Activated CD4-positive, alpha-beta T cell treated with anti-CD3 and anti-CD28 coated beads for 36 hours (primary cell): ENCODE measurements around the gene BMP10. TPM values are rescaled to one million over a fixed set of nuclear protein-coding genes. Genes with fewer than 3 reads are reported as not detected.

Experiments used
- ATAC-seq: fragments of 200-7000 bp; cut with Tn5 transposase; one replicate; pipeline ENCODE4 v1.10.0; 2021; ENCODE audit warnings: mild to moderate bottlenecking, moderate library complexity
- CTCF ChIA-PET: fragments of 350-600 bp; sonication (Branson Sonifier 250); formaldehyde crosslinking; loops from one replicate; lab custom pipeline; 2021; ENCODE audit warnings: antibody characterized with exemption; lab: Charles Lee
- POLR2A ChIA-PET: fragments of 350-600 bp; sonication (Branson Sonifier 250); formaldehyde crosslinking; loops from one replicate; lab custom pipeline; 2021; ENCODE audit warnings: antibody characterized with exemption, inconsistent platforms; lab: Charles Lee
- DNase-seq: peaks from one replicate; pipeline ENCODE4 v3.0.0-alpha.2; 2020
- H3K27ac Mint-ChIP-seq: one replicate; pipeline ENCODE4 v1.8.0; 2021; ENCODE audit warnings: mixed read lengths
- H3K27me3 Mint-ChIP-seq: one replicate; pipeline ENCODE4 v1.8.0; 2021; ENCODE audit warnings: mixed read lengths
- H3K36me3 Mint-ChIP-seq: one replicate; pipeline ENCODE4 v1.8.0; 2021; ENCODE audit warnings: low read depth, mixed read lengths
- H3K4me1 Mint-ChIP-seq: one replicate; pipeline ENCODE4 v1.8.0; 2021; ENCODE audit warnings: mixed read lengths
- H3K4me3 Mint-ChIP-seq: one replicate; pipeline ENCODE4 v1.8.0; 2021; ENCODE audit warnings: mild to moderate bottlenecking, moderate library complexity, mixed read lengths
- H3K9me3 Mint-ChIP-seq: one replicate; pipeline ENCODE4 v1.8.0; 2021; ENCODE audit warnings: low read depth, mixed read lengths
- intact Hi-C, 2 experiments: fragments of 100-400 bp; cut with DNase I in 1 of 2; cut with micrococcal nuclease in 1 of 2; formaldehyde crosslinking; loops; one replicate each; pipeline versions ENCODE4 v1.14.2 to v1.15.1; 2022 to 2024; cut with DNase I, micrococcal nuclease
- total RNA-seq, 2 experiments: library from RNA; stranded (reverse); gene quantifications; one replicate each; pipeline ENCODE4 v1.2.3, GENCODE V29; 2021

Gene BMP10
- total RNA-seq, 2 experiments from 2014 or later: not detected

DNA sequence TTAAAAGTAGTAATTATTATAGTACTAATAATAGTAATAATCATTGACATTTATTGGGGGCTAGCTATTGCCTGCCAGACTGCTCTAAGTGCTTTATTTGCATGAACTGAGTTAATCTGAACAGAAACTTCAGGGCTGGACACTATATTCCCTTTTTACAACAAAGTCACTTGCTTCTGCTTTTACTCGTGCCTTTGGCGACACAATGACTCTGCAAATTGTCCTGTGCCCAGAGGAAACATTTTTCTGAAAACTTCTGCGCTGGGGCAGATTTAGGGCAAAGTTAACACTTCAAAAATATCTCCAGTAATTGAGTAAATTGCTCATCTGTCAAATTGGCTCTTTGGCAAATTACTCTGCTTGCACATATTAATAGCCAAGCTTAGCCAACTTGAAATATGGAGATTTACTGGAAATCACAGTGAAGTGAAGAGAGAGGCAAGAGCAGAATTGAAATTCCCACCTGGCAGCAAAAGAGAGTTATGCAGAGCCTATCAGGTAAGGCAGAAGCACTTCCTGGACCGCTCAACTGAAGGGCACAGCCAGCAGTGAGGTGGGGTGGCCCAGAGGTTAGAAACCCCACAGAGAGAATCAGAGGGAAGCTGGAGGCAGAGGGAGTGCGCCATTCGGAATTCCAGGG is 36.3 kb downstream of the BMP10 start:
- ATAC-seq: no peak
- intact Hi-C loops: no loop called here
- Mint-ChIP-seq H3K27me3 (no peaks in the 10 kb centered on the region), H3K4me3 (no peak overlapping the region), H3K36me3 (no peaks in the 10 kb centered on the region), H3K9me3 (no peaks in the 10 kb centered on the region), H3K4me1 (peaks cover 64% of the 10 kb centered on the region), H3K27ac (no peak overlapping the region)
- ChIA-PET CTCF (interaction anchor here (0.6 to 6.9 kb wide), 10 partner anchors 10 to 372 kb away, joined by 3 to 55 read pairs (median 4); no protein-coding TSS in a partner anchor), POLR2A (no interaction called here)
- no peak for DNase-seq

DNA sequence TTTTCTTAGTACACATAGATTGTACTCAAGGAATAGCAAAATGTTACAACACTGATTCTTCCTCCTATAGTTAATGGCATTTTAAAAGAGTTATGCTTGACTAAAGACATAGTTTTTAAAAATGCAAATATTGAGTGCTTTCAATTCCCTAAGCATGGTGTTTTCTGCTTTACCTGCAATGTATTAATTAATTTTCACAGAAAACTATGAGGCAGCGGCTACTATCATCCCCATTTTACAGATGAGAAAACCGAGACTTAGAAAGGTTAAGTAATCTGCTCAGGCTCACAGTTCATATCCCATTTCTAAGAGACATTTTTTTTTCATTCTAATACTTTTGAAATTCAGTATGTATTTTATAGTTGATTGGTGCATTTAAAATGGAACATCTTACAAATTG is 38.0 kb downstream of the BMP10 start:
- POLR2A ChIA-PET: no interaction called here

DNA sequence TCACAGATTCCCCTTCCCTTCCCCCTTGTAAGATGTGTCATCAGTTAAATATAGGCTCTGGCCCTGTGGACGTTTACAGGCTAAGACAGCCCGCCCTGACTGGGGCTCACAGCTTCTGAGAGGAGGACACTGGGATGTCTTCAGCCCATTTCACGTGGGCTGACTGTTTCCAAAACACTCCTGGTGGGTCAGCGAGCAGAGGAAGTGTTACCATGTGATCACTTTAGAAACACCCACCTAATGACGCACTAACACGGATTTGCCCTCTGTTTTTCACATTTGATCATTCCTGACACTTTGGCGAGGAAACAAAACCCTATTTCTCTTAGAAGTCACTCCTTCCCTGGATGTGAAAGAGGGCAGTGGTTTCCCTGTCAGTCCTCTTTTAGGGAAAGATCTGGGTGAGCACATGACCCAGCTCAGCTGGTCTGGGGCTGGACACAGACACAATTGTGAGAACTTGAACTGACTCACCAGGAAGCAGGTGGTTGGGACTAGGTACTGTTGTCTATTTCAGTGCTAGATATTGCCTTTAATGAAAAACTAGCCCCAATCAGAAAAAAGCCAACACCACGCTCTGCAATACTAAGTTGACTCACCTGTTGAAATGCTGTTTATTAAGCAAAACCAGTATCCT is 38.8 kb downstream of the BMP10 start:
- CTCF ChIA-PET: interaction anchor here (0.6 kb wide), 1 partner anchor 90 kb away, joined by 4 read pairs; no protein-coding TSS in a partner anchor
- H3K36me3 Mint-ChIP-seq: peaks cover 5% of the 10 kb centered on the region
- ATAC-seq (peak; percentile 62), DNase-seq (peak; percentile 52)
- no peaks in the 10 kb centered on the region for H3K27me3 Mint-ChIP-seq
- H3K4me3 Mint-ChIP-seq: no peak overlapping the region
- H3K27ac Mint-ChIP-seq: peak overlapping the region; percentile 88
- H3K9me3 Mint-ChIP-seq: no peaks in the 10 kb centered on the region
- H3K4me1 Mint-ChIP-seq: peaks cover 70% of the 10 kb centered on the region
- POLR2A ChIA-PET: no interaction called here
- intact Hi-C loops: loop anchor here in 1 of 2 experiments (2.0 kb wide), 1 partner anchor 58 kb away; no protein-coding TSS in a partner anchor

More for the DNA sequence above, 38.0 kb downstream of the BMP10 start:
- Mint-ChIP-seq H3K36me3 (peaks cover 3% of the 10 kb centered on the region), H3K27me3 (no peaks in the 10 kb centered on the region), H3K27ac (no peak overlapping the region), H3K4me1 (peaks cover 74% of the 10 kb centered on the region), H3K4me3 (no peak overlapping the region), H3K9me3 (no peaks in the 10 kb centered on the region)
- no peak for ATAC-seq
- intact Hi-C loops: loop anchor here in 1 of 2 experiments (2.0 kb wide), 1 partner anchor 58 kb away; no protein-coding TSS in a partner anchor
- DNase-seq: no peak
- CTCF ChIA-PET: interaction anchor here (0.6 kb wide), 1 partner anchor 89 kb away, joined by 4 read pairs; no protein-coding TSS in a partner anchor

DNA sequence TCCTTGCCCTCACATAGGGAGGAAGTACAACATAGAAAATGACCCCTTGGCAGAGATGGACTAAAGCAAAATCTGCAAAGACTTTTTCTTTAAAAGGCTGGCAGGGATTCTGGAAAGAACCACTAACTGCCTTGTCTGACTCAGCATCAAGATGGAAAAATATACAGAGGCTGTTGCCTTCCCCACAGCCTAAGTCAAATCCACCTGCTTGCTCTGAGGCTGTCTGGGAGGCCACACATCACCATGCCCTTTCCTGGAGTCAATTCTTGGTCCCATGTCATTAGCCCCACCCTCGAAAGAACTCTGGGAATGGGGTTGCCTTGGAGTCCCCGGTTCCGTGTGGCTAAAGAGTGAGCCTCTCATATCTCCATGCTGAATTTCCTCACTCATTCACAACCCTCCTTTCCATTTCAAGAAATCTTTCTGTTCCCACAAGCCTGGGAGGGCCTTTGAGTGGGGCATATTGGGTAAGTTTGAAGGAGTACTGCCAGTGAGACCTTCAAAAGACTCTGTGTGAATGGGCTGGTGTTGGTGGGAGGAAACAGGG is 39.4 kb downstream of the BMP10 start:
- no peaks in the 10 kb centered on the region for H3K27me3 Mint-ChIP-seq
- H3K9me3 Mint-ChIP-seq: no peaks in the 10 kb centered on the region
- no peak for DNase-seq
- intact Hi-C loops: loop anchor here in 1 of 2 experiments (2.0 kb wide), 1 partner anchor 57 kb away; no protein-coding TSS in a partner anchor
- peaks cover 5% of the 10 kb centered on the region for H3K36me3 Mint-ChIP-seq
- H3K4me3 Mint-ChIP-seq: no peak overlapping the region
- ATAC-seq: no peak
- H3K4me1 Mint-ChIP-seq: peaks cover 64% of the 10 kb centered on the region
- CTCF ChIA-PET: no interaction called here
- peak overlapping the region; percentile 88 for H3K27ac Mint-ChIP-seq
- POLR2A ChIA-PET: no interaction called here

DNA sequence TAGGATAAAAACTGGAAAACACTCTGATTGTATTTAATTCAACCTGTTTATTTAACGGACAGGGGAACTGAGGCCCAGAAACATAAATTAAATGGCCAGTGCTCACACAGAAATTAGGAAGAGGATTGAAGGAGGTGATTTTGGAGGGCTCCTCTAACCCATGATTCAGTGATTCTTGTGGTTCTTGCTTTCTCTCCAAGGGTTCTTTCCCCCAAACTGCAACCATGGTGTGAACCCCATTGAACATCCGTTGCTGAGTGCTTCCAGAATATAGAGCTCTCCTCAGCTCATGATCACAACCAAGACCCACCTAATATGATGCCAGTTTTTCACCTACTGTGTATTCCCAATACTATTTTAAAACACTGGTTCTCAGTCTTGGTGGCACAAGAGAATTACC is 41.4 kb downstream of the BMP10 start:
- CTCF ChIA-PET: interaction anchor here (0.9 to 2.1 kb wide), 7 partner anchors 10 to 388 kb away, joined by 3 to 7 read pairs (median 4); no protein-coding TSS in a partner anchor
- peak overlapping the region; percentile 88 for H3K27ac Mint-ChIP-seq
- intact Hi-C loops: loop anchor here in 1 of 2 experiments (2.0 kb wide), 1 partner anchor 33 kb away; no protein-coding TSS in a partner anchor
- no peak overlapping the region for H3K4me3 Mint-ChIP-seq
- POLR2A ChIA-PET: no interaction called here
- no peaks in the 10 kb centered on the region for H3K27me3 Mint-ChIP-seq
- DNase-seq: no peak
- H3K4me1 Mint-ChIP-seq: peaks cover 55% of the 10 kb centered on the region
- no peaks in the 10 kb centered on the region for H3K9me3 Mint-ChIP-seq
- ATAC-seq: peak; percentile 30
- H3K36me3 Mint-ChIP-seq: peaks cover 21% of the 10 kb centered on the region

DNA sequence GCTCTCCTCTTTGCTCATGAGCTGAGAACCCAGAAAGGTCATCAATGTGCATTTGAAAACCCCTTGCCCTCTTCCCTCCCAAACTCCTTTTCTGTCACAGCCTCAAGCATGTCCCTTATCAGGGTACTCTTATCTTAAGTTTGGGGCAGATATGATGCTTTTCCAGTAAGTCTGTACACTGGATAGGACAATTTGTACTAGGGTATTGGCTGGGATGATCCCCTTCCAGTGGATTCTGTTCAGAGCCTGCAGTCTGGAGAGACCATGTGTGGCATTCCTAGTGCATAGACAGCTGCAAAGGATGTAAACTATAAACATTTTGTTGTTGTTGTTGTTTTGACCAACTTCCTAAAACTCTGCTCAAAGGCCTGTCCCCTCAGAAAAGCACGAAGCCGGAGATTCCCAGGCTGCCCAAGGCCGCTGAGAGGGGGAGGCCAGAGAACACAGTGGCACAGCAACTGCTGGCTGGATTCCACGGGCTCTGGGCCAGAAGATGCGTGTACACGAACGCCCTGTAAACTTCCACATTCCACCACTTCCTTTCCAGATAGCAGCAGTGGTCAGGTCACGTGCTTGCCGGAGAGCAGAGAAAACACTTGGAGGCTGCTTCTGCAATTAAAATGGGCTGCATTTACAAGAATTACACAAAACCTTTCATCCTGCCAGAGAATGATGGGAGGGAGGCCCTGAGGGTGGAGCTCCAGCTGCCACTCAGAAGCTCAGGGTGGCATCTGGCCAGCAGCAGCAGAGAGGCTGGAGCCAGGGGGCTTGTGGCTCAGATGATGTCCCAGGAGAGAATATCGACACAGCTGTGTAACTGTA is 42.1 kb downstream of the BMP10 start:
- Mint-ChIP-seq H3K36me3 (peaks cover 25% of the 10 kb centered on the region), H3K27ac (peak overlapping the region; percentile 88), H3K4me1 (peaks cover 55% of the 10 kb centered on the region), H3K27me3 (no peaks in the 10 kb centered on the region), H3K9me3 (no peaks in the 10 kb centered on the region), H3K4me3 (peak overlapping the region; percentile 51)
- ATAC-seq: peak; percentile 49
- POLR2A ChIA-PET: no interaction called here
- intact Hi-C loops: loop anchor here in 1 of 2 experiments (2.0 kb wide), 1 partner anchor 32 kb away; no protein-coding TSS in a partner anchor
- CTCF ChIA-PET: interaction anchor here (0.7 to 2.1 kb wide), 7 partner anchors 9 to 387 kb away, joined by 3 to 7 read pairs (median 4); no protein-coding TSS in a partner anchor
- peak; percentile 80 for DNase-seq

DNA sequence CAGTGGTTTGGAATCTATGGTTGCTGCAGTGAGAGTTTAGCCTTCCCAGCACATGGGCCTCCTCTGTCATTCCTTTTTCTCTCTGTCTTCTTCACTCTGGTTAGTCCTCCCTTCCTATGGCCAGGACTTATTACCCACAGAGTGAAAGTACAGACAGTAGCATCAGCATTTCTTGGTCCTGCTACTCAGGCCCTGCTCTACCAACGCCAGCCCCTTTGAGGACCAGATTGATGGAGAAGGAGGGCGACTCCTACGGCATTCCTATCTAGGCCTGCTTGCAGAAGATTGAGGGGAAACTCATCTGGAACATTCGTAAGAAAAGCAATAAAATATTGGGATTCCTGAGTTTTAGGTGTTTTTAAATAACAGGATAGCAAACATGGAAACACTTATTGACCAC is 43.5 kb downstream of the BMP10 start:
- ATAC-seq (no peak), DNase-seq (no peak)
- intact Hi-C loops: loop anchor here in 1 of 2 experiments (1.0 to 2.0 kb wide), 2 partner anchors 12 to 31 kb away; no protein-coding TSS in a partner anchor
- peak overlapping the region; percentile 48 for H3K27ac Mint-ChIP-seq
- H3K27me3 Mint-ChIP-seq: no peaks in the 10 kb centered on the region
- CTCF ChIA-PET: interaction anchor here (0.5 to 0.8 kb wide), 2 partner anchors 79 to 119 kb away, joined by 3 read pairs; no protein-coding TSS in a partner anchor
- peaks cover 52% of the 10 kb centered on the region for H3K4me1 Mint-ChIP-seq
- POLR2A ChIA-PET: no interaction called here
- H3K36me3 Mint-ChIP-seq: peaks cover 36% of the 10 kb centered on the region
- no peak overlapping the region for H3K4me3 Mint-ChIP-seq
- H3K9me3 Mint-ChIP-seq: no peaks in the 10 kb centered on the region

DNA sequence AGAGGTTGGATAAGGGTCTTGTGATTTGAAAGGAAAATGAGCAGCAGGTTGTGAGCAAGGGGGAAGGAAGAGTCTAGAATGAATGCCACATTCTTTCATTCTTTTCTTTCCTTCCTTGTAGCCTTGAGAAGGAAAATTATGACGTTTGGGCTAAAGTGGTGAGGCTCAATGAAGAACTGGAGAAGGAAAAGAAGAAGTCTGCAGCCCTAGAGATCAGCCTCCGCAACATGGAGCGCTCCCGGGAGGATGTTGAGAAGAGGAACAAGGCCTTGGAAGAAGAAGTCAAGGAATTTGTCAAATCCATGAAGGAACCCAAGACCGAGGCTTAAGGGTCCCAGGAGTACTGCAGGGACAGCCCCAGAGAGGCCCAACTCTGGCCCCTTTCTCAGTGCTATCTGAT is 45.3 kb downstream of the BMP10 start:
- no peak for ATAC-seq
- ChIA-PET POLR2A (no interaction called here), CTCF (no interaction called here)
- H3K4me1 Mint-ChIP-seq: peaks cover 34% of the 10 kb centered on the region
- peak overlapping the region; percentile 16 for H3K27ac Mint-ChIP-seq
- no peaks in the 10 kb centered on the region for H3K27me3 Mint-ChIP-seq
- intact Hi-C loops: no loop called here
- DNase-seq: no peak
- H3K36me3 Mint-ChIP-seq: peaks cover 48% of the 10 kb centered on the region
- no peaks in the 10 kb centered on the region for H3K9me3 Mint-ChIP-seq
- H3K4me3 Mint-ChIP-seq: no peak overlapping the region

DNA sequence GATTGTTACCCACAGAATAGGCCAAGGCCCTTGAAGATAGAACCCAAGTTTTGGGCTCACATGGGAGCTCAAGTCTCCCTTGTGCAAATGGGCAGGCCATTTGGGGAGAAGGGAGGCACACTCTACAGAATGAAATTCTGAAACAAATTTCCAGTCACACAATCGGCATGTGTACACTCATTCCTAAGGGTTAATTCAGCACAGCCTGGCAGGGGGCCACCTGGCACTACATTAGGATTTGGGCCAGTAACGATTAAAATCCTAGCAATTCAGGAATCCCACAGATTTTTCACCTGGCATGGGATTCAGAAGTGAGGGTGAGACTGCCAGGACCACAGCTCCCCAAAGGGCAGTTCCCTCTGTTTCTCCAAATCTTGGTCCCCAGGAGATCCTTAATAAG is 46.4 kb downstream of the BMP10 start:
- Mint-ChIP-seq H3K9me3 (no peaks in the 10 kb centered on the region), H3K36me3 (peaks cover 51% of the 10 kb centered on the region), H3K4me1 (peaks cover 23% of the 10 kb centered on the region), H3K27me3 (no peaks in the 10 kb centered on the region), H3K27ac (peak overlapping the region; percentile 56), H3K4me3 (no peak overlapping the region)
- CTCF ChIA-PET: interaction anchor here (0.7 to 1.1 kb wide), 3 partner anchors 10 to 14 kb away, joined by 3 to 4 read pairs (median 4); no protein-coding TSS in a partner anchor
- intact Hi-C loops: no loop called here
- POLR2A ChIA-PET: no interaction called here
- DNase-seq (no peak), ATAC-seq (no peak)

DNA sequence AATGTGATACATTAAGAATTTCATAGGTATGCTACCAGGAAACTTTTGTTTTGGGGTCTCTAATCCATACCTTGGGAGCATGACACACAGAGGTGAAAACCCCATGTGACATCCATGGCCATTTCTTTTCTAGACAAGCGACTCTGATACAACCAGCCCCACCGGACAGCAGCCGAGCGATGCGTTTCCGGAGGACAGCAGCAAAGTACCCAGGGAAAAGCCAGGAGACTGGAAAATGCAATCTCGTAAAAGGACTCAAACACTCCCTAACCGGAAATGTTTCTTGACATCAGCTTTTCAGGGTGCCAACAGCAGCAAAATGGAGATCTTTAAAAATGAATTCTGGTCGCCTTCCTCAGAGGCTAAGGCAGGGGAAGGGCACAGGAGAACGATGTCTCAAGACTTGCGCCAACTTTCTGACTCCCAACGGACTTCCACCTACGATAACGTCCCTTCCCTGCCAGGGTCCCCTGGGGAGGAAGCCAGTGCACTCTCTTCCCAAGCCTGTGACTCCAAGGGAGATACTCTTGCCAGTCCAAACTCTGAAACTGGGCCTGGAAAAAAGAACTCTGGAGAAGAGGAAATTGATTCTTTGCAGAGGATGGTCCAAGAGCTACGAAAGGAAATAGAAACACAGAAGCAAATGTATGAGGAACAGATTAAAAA is 48.9 kb downstream of the BMP10 start:
- intact Hi-C loops: loop anchor here in 1 of 2 experiments (2.0 kb wide), 1 partner anchor 20 kb away; no protein-coding TSS in a partner anchor
- ATAC-seq: no peak
- Mint-ChIP-seq H3K36me3 (peaks cover 61% of the 10 kb centered on the region), H3K27ac (peak overlapping the region; percentile 69), H3K27me3 (no peaks in the 10 kb centered on the region), H3K9me3 (no peaks in the 10 kb centered on the region), H3K4me1 (peaks cover 2% of the 10 kb centered on the region), H3K4me3 (no peak overlapping the region)
- ChIA-PET CTCF (interaction anchor here (1.0 to 1.6 kb wide), 2 partner anchors 14 to 103 kb away, joined by 4 to 6 read pairs; no protein-coding TSS in a partner anchor), POLR2A (no interaction called here)
- DNase-seq: no peak
